ENCODE measurements around the gene HDHD5.

- no peak for TF ChIP-seq CTCF (IDR thresholded peaks at IDR 0.05; ENCODE audit: borderline replicate concordance, extremely low read depth, low read length, poor library complexity, severe bottlenecking)
- no peak for TF ChIP-seq EZH2 (IDR thresholded peaks at IDR 0.05; ENCODE audit: borderline replicate concordance, low read depth, low read length, severe bottlenecking)
Measured at GRCh38 chr22:17117400-17117799, 41.7 kb downstream of the HDHD5 start.

Measured in DND-41 (cell line).